Stimulated activated CD4-positive, alpha-beta T cell treated with anti-CD3 and anti-CD28 coated beads, Interleukin-12 subunit alpha, Interleukin-12 subunit beta, amount 100 ng/mL, for 24 hours (primary cell): ENCODE results near the gene KCNIP1.

Source experiments
- DNase-seq, 2 experiments: peaks; one replicate each; pipeline ENCODE4 v3.0.0-alpha.2; 2020; ENCODE audit warnings: low read depth in 2 of 2

KCNIP1 gene

GRCh38 chr5:170781946-170782345, 278.1 kb downstream of the KCNIP1 start:
- DNase-seq: no peak

- DNase-seq: no peak
These were observed 278.6 kb downstream of the KCNIP1 start for GRCh38 chr5:170782438-170782837.

- no peak for DNase-seq
These were observed 279.9 kb downstream of the KCNIP1 start, which contains the start of gene GABRP for GRCh38 chr5:170783498-170784247. GABRP (plus strand) TSS chr5:170783725; CDS start chr5:170788616, 4,891 bp downstream.

GRCh38 chr5:170785416-170785815, 281.6 kb downstream of the KCNIP1 start:
- DNase-seq: no peak
